SK-N-SH (cell line): ENCODE results near the gene SDF4. TPM values are rescaled to one million over a fixed set of nuclear protein-coding genes. Genes with fewer than 3 reads are reported as not detected.
A peak's percentile ranks its signal among the peaks of the same experiment; 100 is the strongest.

Experiments
- CTCF ChIA-PET: fragments of 300-600, 350-600 bp; formaldehyde crosslinking; extraction: SDS; loops from one replicate; lab custom pipeline; 2021; lab: Yijun Ruan, JAX
- POLR2A ChIA-PET: fragments of 350-600 bp; sonication (Branson Sonifier 250); formaldehyde crosslinking; extraction: SDS; loops from one replicate; lab custom pipeline; 2020; ENCODE audit warnings: antibody characterized with exemption, inconsistent platforms; lab: Yijun Ruan, JAX
- DNase-seq: peaks from one replicate; pipeline ENCODE4 v3.0.0; 2012
- H2AFZ ChIP-seq: fragments of 200-600 bp; sonication (generic); 2 replicates; pipeline ENCODE4 v1.8.1; 2016; ENCODE audit warnings: antibody characterized with exemption, mild to moderate bottlenecking, low read depth
- H3F3A ChIP-seq: fragments of 200-600 bp; sonication (generic); replicated peaks from 2 replicates; pipeline ENCODE3; 2016; ENCODE audit warnings: antibody characterized with exemption, mild to moderate bottlenecking; ENCODE audit not compliant: insufficient read depth
- H3K27ac ChIP-seq, 2 experiments: fragments of 200-500 bp in 1 of 2; fragments of 200-600 bp in 1 of 2; sonication (Bioruptor generic) in 1 of 2; sonication (generic), shearing (Covaris generic) in 1 of 2; 2 replicates each; pipeline versions ENCODE4 v1.5.1 to v1.6.1; 2014 to 2016; ENCODE audit warnings: low read depth in 2 of 2, inconsistent platforms in 1 of 2, low read length in 1 of 2, mild to moderate bottlenecking in 1 of 2, mixed read lengths in 1 of 2
- H3K27me3 ChIP-seq: fragments of 200-600 bp; sonication (generic), shearing (Covaris generic); 2 replicates; pipeline ENCODE4 v1.6.1; 2016; ENCODE audit warnings: mixed run types; ENCODE audit not compliant: insufficient read depth
- H3K36me3 ChIP-seq, 2 experiments: fragments of 200-500 bp in 1 of 2; fragments of 200-600 bp in 1 of 2; sonication (Bioruptor generic) in 1 of 2; sonication (generic) in 1 of 2; replicated peaks in 1 of 2; 2 replicates each; pipeline versions ENCODE3 to v1.5.1; 2014 to 2016; ENCODE audit warnings: low read length in 1 of 2, mild to moderate bottlenecking in 1 of 2; ENCODE audit not compliant: insufficient read depth in 2 of 2, control insufficient read depth in 1 of 2
- H3K4me1 ChIP-seq, 2 experiments: fragments of 200-500 bp in 1 of 2; fragments of 200-600 bp in 1 of 2; sonication (Bioruptor generic) in 1 of 2; sonication (generic), shearing (Covaris generic) in 1 of 2; 2 replicates each; pipeline versions ENCODE4 v1.5.1 to v1.6.1; 2014 to 2016; ENCODE audit warnings: low read depth in 1 of 2, low read length in 1 of 2, mixed run types in 1 of 2; ENCODE audit not compliant: insufficient read depth in 2 of 2, control insufficient read depth in 1 of 2
- H3K4me2 ChIP-seq: fragments of 200-600 bp; sonication (generic), shearing (Covaris generic); 2 replicates; pipeline ENCODE4 v1.6.1; 2017; ENCODE audit warnings: mixed run types
- H3K4me3 ChIP-seq, 2 experiments: fragments of 200-500 bp in 1 of 2; fragments of 200-600 bp in 1 of 2; sonication (Bioruptor generic) in 1 of 2; sonication (generic), shearing (Covaris generic) in 1 of 2; 2 replicates each; pipeline versions ENCODE4 v1.5.1 to v1.8.1; 2014 to 2016; ENCODE audit warnings: low read depth in 2 of 2, inconsistent platforms in 1 of 2, low read length in 1 of 2, mild to moderate bottlenecking in 1 of 2, mixed read lengths in 1 of 2, moderate library complexity in 1 of 2
- H3K79me2 ChIP-seq: fragments of 200-600 bp; sonication (generic); 2 replicates; pipeline ENCODE4 v1.8.1; 2017; ENCODE audit warnings: mild to moderate bottlenecking; ENCODE audit not compliant: insufficient read depth
- H3K9ac ChIP-seq: fragments of 200-600 bp; sonication (generic); 2 replicates; pipeline ENCODE4 v1.6.1; 2017; ENCODE audit warnings: mixed run types
- H3K9me2 ChIP-seq: fragments of 200-600 bp; sonication (generic); 2 replicates; pipeline ENCODE4 v1.6.1; 2017; ENCODE audit warnings: mixed run types
- H3K9me3 ChIP-seq: fragments of 200-600 bp; sonication (generic); 2 replicates; pipeline ENCODE4 v1.6.1; 2017; ENCODE audit warnings: mixed run types, mild to moderate bottlenecking, moderate library complexity
- H4K20me1 ChIP-seq: fragments of 200-600 bp; sonication (generic); 2 replicates; pipeline ENCODE4 v1.6.1; 2017; ENCODE audit warnings: mild to moderate bottlenecking, mixed run types; ENCODE audit not compliant: insufficient read depth
- EZH2phosphoT487 ChIP-seq: fragments of 200-600 bp; sonication (generic); IDR thresholded peaks from 2 replicates; pipeline ENCODE4 v1.6.1; 2017; ENCODE audit warnings: low read depth, mixed run types, mild to moderate bottlenecking, antibody characterized with exemption, moderate library complexity, borderline replicate concordance
- FOSL2 ChIP-seq: IDR thresholded peaks from 2 replicates; pipeline ENCODE4 v1.4.0; 2012; ENCODE audit warnings: low read depth, mild to moderate bottlenecking, moderate library complexity, borderline replicate concordance
- IRF3 ChIP-seq: fragments of 150-350 bp; IDR thresholded peaks from 2 replicates; pipeline ENCODE4 v1.6.1; 2016; ENCODE audit warnings: mild to moderate bottlenecking, low read depth, low read length
- MAX ChIP-seq: IDR thresholded peaks from 2 replicates; pipeline ENCODE4 v1.4.0; 2012; ENCODE audit warnings: low read depth
- MEF2A ChIP-seq: IDR thresholded peaks from 2 replicates; pipeline ENCODE4 v1.4.0; 2012; ENCODE audit warnings: low read depth, borderline replicate concordance
- NRF1 ChIP-seq: IDR thresholded peaks from 2 replicates; pipeline ENCODE4 v1.6.1; 2012; ENCODE audit warnings: low read depth, mild to moderate bottlenecking, low read length
- REST ChIP-seq: IDR thresholded peaks from 2 replicates; pipeline ENCODE4 v1.6.1; 2012; ENCODE audit warnings: mild to moderate bottlenecking, low read depth, low read length, moderate library complexity
- TCF12 ChIP-seq: IDR thresholded peaks from 2 replicates; pipeline ENCODE4 v1.4.0; 2012
- USF2 ChIP-seq: fragments of 150-350 bp; IDR thresholded peaks from 2 replicates; pipeline ENCODE4 v1.6.1; 2017; ENCODE audit warnings: antibody characterized with exemption, low read length, low read depth, borderline replicate concordance
- ZBTB33 ChIP-seq: IDR thresholded peaks from 2 replicates; pipeline ENCODE4 v1.4.0; 2012; ENCODE audit warnings: low read depth, borderline replicate concordance
- WGBS: methylation state at CpG from one replicate; pipeline ENCODE4 v1.1.6; 2017; ENCODE audit warnings: low lambda C conversion rate; 5-methylcytosine and 5-hydroxymethylcytosine counted together
- polyA plus RNA-seq, 3 experiments: library from polyadenylated mRNA; depleted of rRNA; stranded (reverse); fragments of >200 nt; gene quantifications; 2 replicates each; pipeline ENCODE4 v1.2.3, GENCODE V29; 2012

SDF4 gene
- polyA plus RNA-seq, 1 of the 3 experiments (the other 2 are of a cell fraction) = 265 TPM

- no peak overlapping the region for H3K9ac ChIP-seq
- no peaks in the 10 kb centered on the region for H3K9me3 ChIP-seq
- TF ChIP-seq NRF1 = no peak
- TF ChIP-seq FOSL2 = no peak
- TF ChIP-seq REST = no peak
- no peak for TF ChIP-seq IRF3
- no peak for TF ChIP-seq EZH2phosphoT487
- TF ChIP-seq ZBTB33 = no peak
- no peak for TF ChIP-seq USF2
- no peak for TF ChIP-seq MAX
- no peak for TF ChIP-seq MEF2A
- no peak for TF ChIP-seq TCF12
- no peak overlapping the region for H3K27ac ChIP-seq
- no peaks in the 10 kb centered on the region for H3K27me3 ChIP-seq
- no peaks in the 10 kb centered on the region for H3K4me1 ChIP-seq
- no peaks in the 10 kb centered on the region for H3K9me2 ChIP-seq
- ChIA-PET CTCF (interaction anchor here (1.7 kb wide), 1 partner anchor 21 kb away, joined by 3 read pairs; no protein-coding TSS in a partner anchor), POLR2A (interaction anchor here (0.5 kb wide), 1 partner anchor 171 kb away, joined by 3 read pairs; no protein-coding TSS in a partner anchor)
- no peak overlapping the region for H3K4me3 ChIP-seq
- H4K20me1 ChIP-seq = no peaks in the 10 kb centered on the region
- 59% methylated on average over 27 of the region's 29 CpGs for WGBS
- no peaks in the 10 kb centered on the region for H3F3A ChIP-seq
- DNase-seq = peak; percentile 28
- no peak overlapping the region for H3K4me2 ChIP-seq
- H3K79me2 ChIP-seq = no peaks in the 10 kb centered on the region
- H2AFZ ChIP-seq = no peak overlapping the region
- no peaks in the 10 kb centered on the region for H3K36me3 ChIP-seq
These were observed 56.4 kb downstream of the SDF4 start for GRCh38 chr1:1175221-1176062.
